B cell (primary cell): ENCODE results near the gene REG3A. TPM values are rescaled to one million over a fixed set of nuclear protein-coding genes. Genes with fewer than 3 reads are reported as not detected.

Experiments
- ATAC-seq: fragments of 200-7000 bp; cut with Tn5 transposase; one replicate; pipeline ENCODE4 v1.10.0; 2021; ENCODE audit warnings: low read depth, mild to moderate bottlenecking, moderate number of reproducible peaks, moderate library complexity
- CTCF ChIA-PET: fragments of 350-600 bp; sonication (Branson Sonifier 250); formaldehyde crosslinking; loops from one replicate; lab custom pipeline; 2021; ENCODE audit warnings: antibody characterized with exemption, inconsistent platforms; lab: Charles Lee
- POLR2A ChIA-PET: fragments of 350-600 bp; sonication (Branson Sonifier 250); formaldehyde crosslinking; loops from one replicate; lab custom pipeline; 2021; ENCODE audit warnings: antibody characterized with exemption; lab: Charles Lee
- DNase-seq: peaks from one replicate; pipeline ENCODE4 v3.0.0; 2013
- H2AFZ ChIP-seq: 2 replicates; pipeline ENCODE4 v1.6.1; 2012; ENCODE audit warnings: mild to moderate bottlenecking, low read depth, low read length; ENCODE audit not compliant: insufficient read depth, poor library complexity, severe bottlenecking
- H3K27ac ChIP-seq, 2 donors: 1 replicate in 1 of 2; 2 replicates in 1 of 2; pipeline ENCODE4 v1.5.1; 2012 to 2013; ENCODE audit warnings: low read length in 2 of 2, mild to moderate bottlenecking in 2 of 2, moderate library complexity in 1 of 2
- H3K27me3 ChIP-seq, 4 experiments: fragments of 200-600 bp in 1 of 4; sonication (generic) in 1 of 4; replicated peaks in 1 of 4; 1 replicate in 2 of 4; 2 replicates in 2 of 4; pipeline versions ENCODE4 v1.6.1 to v1.7.0; 2013 to 2016; ENCODE audit warnings: low read length in 3 of 4, mild to moderate bottlenecking in 2 of 4, mixed read lengths in 1 of 4, moderate library complexity in 1 of 4; ENCODE audit not compliant: insufficient read depth in 4 of 4, control insufficient read depth in 3 of 4; ENCODE audit errors: control extremely low read depth in 1 of 4
- H3K36me3 ChIP-seq, 2 experiments: replicated peaks in 1 of 2; 1 replicate in 1 of 2; 2 replicates in 1 of 2; pipeline versions ENCODE4 v1.6.1 to v1.7.1; 2013; ENCODE audit warnings: low read length in 1 of 2; ENCODE audit not compliant: insufficient read depth in 2 of 2, control insufficient read depth in 1 of 2; ENCODE audit errors: control extremely low read depth in 1 of 2, extremely low read depth in 1 of 2
- H3K4me1 ChIP-seq, 2 donors: fragments of 200-600 bp in 1 of 2; sonication (generic) in 1 of 2; 1 replicate in 1 of 2; 2 replicates in 1 of 2; pipeline versions ENCODE4 v1.5.1 to v1.6.1; 2013 to 2017; ENCODE audit warnings: low read length in 2 of 2; ENCODE audit not compliant: control insufficient read depth in 2 of 2, insufficient read depth in 2 of 2
- H3K4me2 ChIP-seq: replicated peaks from 2 replicates; pipeline ENCODE3; 2012; ENCODE audit warnings: mild to moderate bottlenecking, low read depth, low read length; ENCODE audit not compliant: poor library complexity, severe bottlenecking
- H3K4me3 ChIP-seq, 5 experiments: fragments of 200-600 bp in 1 of 5; sonication (generic) in 1 of 5; 1 replicate in 3 of 5; 2 replicates in 2 of 5; pipeline versions ENCODE4 v1.5.1 to v1.7.0; 2011 to 2016; ENCODE audit warnings: low read length in 4 of 5, mild to moderate bottlenecking in 4 of 5, low read depth in 2 of 5, control low read depth in 1 of 5, moderate library complexity in 1 of 5; ENCODE audit not compliant: insufficient read depth in 1 of 5; ENCODE audit errors: control extremely low read depth in 1 of 5, extremely low read depth in 1 of 5
- H3K79me2 ChIP-seq: fragments of 200-600 bp; sonication (generic); one replicate; pipeline ENCODE4 v1.6.0; 2016; ENCODE audit warnings: low read length; ENCODE audit not compliant: control insufficient read depth, insufficient read depth
- H3K9ac ChIP-seq: fragments of 200-600 bp; sonication (generic); 2 replicates; pipeline ENCODE4 v1.6.1; 2017; ENCODE audit warnings: mild to moderate bottlenecking, low read length, moderate library complexity
- H3K9me3 ChIP-seq, 3 donors: one replicate each; pipeline versions ENCODE4 v1.6.1 to v1.7.1; 2013; ENCODE audit warnings: low read length in 2 of 3; ENCODE audit not compliant: control insufficient read depth in 2 of 3, insufficient read depth in 1 of 3; ENCODE audit errors: control extremely low read depth in 1 of 3
- H4K20me1 ChIP-seq: 2 replicates; pipeline ENCODE4 v1.6.0; 2012; ENCODE audit warnings: mild to moderate bottlenecking, low read length; ENCODE audit not compliant: insufficient read depth, control insufficient read depth, poor library complexity, severe bottlenecking
- H3K27ac Mint-ChIP-seq: one replicate; pipeline ENCODE4 v1.8.0; 2021; ENCODE audit warnings: mixed read lengths
- H3K27me3 Mint-ChIP-seq: one replicate; pipeline ENCODE4 v1.8.0; 2021; ENCODE audit warnings: mixed read lengths
- H3K4me1 Mint-ChIP-seq: one replicate; pipeline ENCODE4 v1.8.0; 2021; ENCODE audit warnings: mixed read lengths
- H3K4me3 Mint-ChIP-seq: one replicate; pipeline ENCODE4 v1.8.0; 2021; ENCODE audit warnings: mixed read lengths
- H3K9me3 Mint-ChIP-seq: one replicate; pipeline ENCODE4 v1.8.0; 2022; ENCODE audit warnings: mixed read lengths; ENCODE audit not compliant: insufficient read depth
- EZH2 ChIP-seq: IDR thresholded peaks from 2 replicates; pipeline ENCODE4 v1.6.1; 2012; ENCODE audit warnings: borderline replicate concordance, low read depth, mild to moderate bottlenecking, moderate library complexity, low read length; ENCODE audit not compliant: insufficient read depth, poor library complexity, severe bottlenecking
- WGBS: methylation state at CpG from one replicate; pipeline ENCODE4 v1.1.5; 2013; ENCODE audit warnings: missing lambda C conversion rate; ENCODE audit not compliant: insufficient coverage; 5-methylcytosine and 5-hydroxymethylcytosine counted together
- intact Hi-C: fragments of 100-400 bp; cut with micrococcal nuclease; formaldehyde crosslinking; loops from one replicate; pipeline ENCODE4 v1.10.0; 2022
- polyA plus RNA-seq: library from polyadenylated mRNA; depleted of rRNA; stranded (reverse); fragments of >200 nt; gene quantifications from 2 replicates; pipeline ENCODE4 v1.2.3, GENCODE V29; 2012
- total RNA-seq, 2 donors: library from RNA; stranded (reverse); fragments of 120-200 nt in 1 of 2; gene quantifications; 1 replicate in 1 of 2; 2 replicates in 1 of 2; pipeline versions ENCODE4 v1.2.3 to v1.2.4, GENCODE V29; 2013 to 2022
- TF ChIP-seq, protein P1 (sequence below): fragments of 200-600 bp; IDR thresholded peaks from one replicate; pipeline ENCODE4 v1.8.0; 2022; ENCODE audit warnings: antibody characterized with exemption, mild to moderate bottlenecking

REG3A gene
- total and polyA plus RNA-seq, 2 donors (not counting 1 experiment from before 2014, with no cell fraction given) = not detected

- H3K4me3 ChIP-seq = no peak overlapping the region
- no peak overlapping the region for H3K27ac Mint-ChIP-seq
Measured at GRCh38 chr2:79191816-79192215, 32.3 kb upstream of the REG3A start.

GRCh38 chr2:79191081-79191480 lies 31.5 kb upstream of the REG3A start:
- H3K27ac ChIP-seq = no peak overlapping the region
- H3K27me3 Mint-ChIP-seq = no peaks in the 10 kb centered on the region
- H3K4me3 Mint-ChIP-seq = no peak overlapping the region
- H3K79me2 ChIP-seq = no peaks in the 10 kb centered on the region
- H3K9me3 ChIP-seq = no peaks in the 10 kb centered on the region
- H3K36me3 ChIP-seq = no peaks in the 10 kb centered on the region
- no CpG with 5 or more reads among the region's 1 CpG for WGBS
- no peak for DNase-seq
- H3K27me3 ChIP-seq = no peaks in the 10 kb centered on the region
- no peak overlapping the region for H3K4me3 ChIP-seq
- intact Hi-C loops = no loop called here
- ATAC-seq = no peak
- H3K4me1 ChIP-seq = no peaks in the 10 kb centered on the region
- CTCF ChIA-PET = no interaction called here
- POLR2A ChIA-PET = no interaction called here
- no peaks in the 10 kb centered on the region for H3K9me3 Mint-ChIP-seq
- no peaks in the 10 kb centered on the region for H3K4me1 Mint-ChIP-seq
- H3K27ac Mint-ChIP-seq = no peak overlapping the region
- no peak overlapping the region for H3K9ac ChIP-seq
- no peaks in the 10 kb centered on the region for H4K20me1 ChIP-seq
- H3K4me2 ChIP-seq = no peak overlapping the region
- no peak for TF ChIP-seq EZH2
- TF ChIP-seq, protein P1, sequence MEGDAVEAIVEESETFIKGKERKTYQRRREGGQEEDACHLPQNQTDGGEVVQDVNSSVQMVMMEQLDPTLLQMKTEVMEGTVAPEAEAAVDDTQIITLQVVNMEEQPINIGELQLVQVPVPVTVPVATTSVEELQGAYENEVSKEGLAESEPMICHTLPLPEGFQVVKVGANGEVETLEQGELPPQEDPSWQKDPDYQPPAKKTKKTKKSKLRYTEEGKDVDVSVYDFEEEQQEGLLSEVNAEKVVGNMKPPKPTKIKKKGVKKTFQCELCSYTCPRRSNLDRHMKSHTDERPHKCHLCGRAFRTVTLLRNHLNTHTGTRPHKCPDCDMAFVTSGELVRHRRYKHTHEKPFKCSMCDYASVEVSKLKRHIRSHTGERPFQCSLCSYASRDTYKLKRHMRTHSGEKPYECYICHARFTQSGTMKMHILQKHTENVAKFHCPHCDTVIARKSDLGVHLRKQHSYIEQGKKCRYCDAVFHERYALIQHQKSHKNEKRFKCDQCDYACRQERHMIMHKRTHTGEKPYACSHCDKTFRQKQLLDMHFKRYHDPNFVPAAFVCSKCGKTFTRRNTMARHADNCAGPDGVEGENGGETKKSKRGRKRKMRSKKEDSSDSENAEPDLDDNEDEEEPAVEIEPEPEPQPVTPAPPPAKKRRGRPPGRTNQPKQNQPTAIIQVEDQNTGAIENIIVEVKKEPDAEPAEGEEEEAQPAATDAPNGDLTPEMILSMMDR = no peak
- H2AFZ ChIP-seq = no peak overlapping the region

More at GRCh38 chr2:79191816-79192215, 32.3 kb upstream of the REG3A start:
- H3K4me1 Mint-ChIP-seq = no peaks in the 10 kb centered on the region
- Histone ChIP-seq H3K4me1 (no peaks in the 10 kb centered on the region), H2AFZ (no peak overlapping the region), H3K4me2 (no peak overlapping the region), H4K20me1 (no peaks in the 10 kb centered on the region), H3K27ac (no peak overlapping the region), H3K79me2 (no peaks in the 10 kb centered on the region), H3K9ac (no peak overlapping the region), H3K36me3 (no peaks in the 10 kb centered on the region), H3K9me3 (no peaks in the 10 kb centered on the region), H3K27me3 (no peaks in the 10 kb centered on the region)
- TF ChIP-seq, protein P1 = no peak
- no peak for TF ChIP-seq EZH2
- no peak for DNase-seq
- ATAC-seq = no peak
- no peak overlapping the region for H3K4me3 Mint-ChIP-seq
- H3K9me3 Mint-ChIP-seq = no peaks in the 10 kb centered on the region
- WGBS = 89% methylated on average over 3 of the region's 7 CpGs
- intact Hi-C loops = no loop called here
- H3K27me3 Mint-ChIP-seq = no peaks in the 10 kb centered on the region
- POLR2A ChIA-PET = no interaction called here
- CTCF ChIA-PET = no interaction called here
